Measurements from ENCODE around the gene HSPA8.

HSPA8 gene

DNA sequence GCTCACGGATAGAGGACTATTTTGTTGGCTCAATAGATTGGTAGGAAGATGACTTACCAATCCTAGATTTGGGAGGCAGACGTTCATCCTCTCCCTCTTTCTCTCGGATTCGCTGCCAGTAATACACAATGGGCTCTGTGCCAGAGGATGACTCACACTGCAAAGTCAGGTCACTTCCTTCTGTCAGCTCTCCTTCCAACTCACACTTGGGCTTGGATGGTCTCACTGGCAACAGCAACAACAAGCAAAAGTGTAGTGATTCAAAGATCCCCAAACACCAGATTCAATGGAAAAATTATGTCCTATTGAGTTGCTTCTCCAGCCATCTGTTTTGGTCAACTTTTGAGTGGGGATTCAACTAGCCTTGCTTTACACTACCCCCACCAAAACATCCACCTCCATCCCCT lies 21.7 kb upstream of the HSPA8 start:
- no peak for DNase-seq (ENCODE audit: low spot score)
- Histone ChIP-seq H2BK120ac (ENCODE audit: low read depth, low read length) (no peak overlapping the region), H3K9ac (ENCODE audit: low read depth, low read length, poor library complexity) (no peak overlapping the region), H3K27me3 (ENCODE audit: control insufficient read depth in 3 of 3, insufficient read depth in 3 of 3, low read depth in 1 of 3, low read length in 3 of 3) (no peaks in the 10 kb centered on the region), H2BK12ac (ENCODE audit: low read length) (no peak overlapping the region), H3K18ac (ENCODE audit: low read length) (no peak overlapping the region), H3K4me1 (ENCODE audit: control insufficient read depth in 2 of 2, insufficient read depth in 1 of 2, low read depth in 1 of 2, low read length in 2 of 2) (no peaks in the 10 kb centered on the region), H4K8ac (ENCODE audit: low read depth, low read length) (no peak overlapping the region), H3K9me3 (replicated peaks in 1 of 2; ENCODE audit: control insufficient read depth in 2 of 2, insufficient read depth in 1 of 2, low read depth in 1 of 2, low read length in 2 of 2) (peaks cover 0 to 8% of the 10 kb centered on the region in 2 donors), H3K79me1 (ENCODE audit: low read depth, low read length) (no peaks in the 10 kb centered on the region), H2AK5ac (ENCODE audit: low read depth, low read length) (no peak overlapping the region), H3K4me3 (ENCODE audit: low read length in 2 of 2) (no peak overlapping the region), H2AFZ (ENCODE audit: low read length) (no peak overlapping the region), H3K14ac (ENCODE audit: low read length) (no peak overlapping the region), H3K27ac (replicated peaks; ENCODE audit: low read length) (no peak overlapping the region), H2BK5ac (ENCODE audit: low read length) (no peak overlapping the region), H4K91ac (ENCODE audit: low read depth, low read length, poor library complexity) (no peak overlapping the region), H2BK15ac (ENCODE audit: low read length) (no peak overlapping the region), H3K4me2 (ENCODE audit: insufficient read depth, low read length, poor library complexity, severe bottlenecking) (no peak overlapping the region), H3K23ac (ENCODE audit: low read depth, low read length, poor library complexity) (no peak overlapping the region), H3K36me3 (replicated peaks in 1 of 2; ENCODE audit: control insufficient read depth in 2 of 2, insufficient read depth in 2 of 2, low read length in 2 of 2) (no peaks in the 10 kb centered on the region), H3K4ac (ENCODE audit: low read length) (no peak overlapping the region)
- no CpG with 5 or more reads among the region's 4 CpGs for WGBS, 2 donors (ENCODE audit: extremely low coverage in 2 of 2, insufficient read length in 2 of 2, insufficient replicate concordance in 1 of 2)

GRCh38 chr11:123082977-123083376 lies 21.0 kb upstream of the HSPA8 start:
- Histone ChIP-seq H3K9ac (ENCODE audit: low read depth, low read length, poor library complexity) (no peak overlapping the region), H2BK120ac (ENCODE audit: low read depth, low read length) (no peak overlapping the region), H3K79me1 (ENCODE audit: low read depth, low read length) (no peaks in the 10 kb centered on the region), H3K18ac (ENCODE audit: low read length) (no peak overlapping the region), H3K9me3 (replicated peaks in 1 of 2; ENCODE audit: control insufficient read depth in 2 of 2, insufficient read depth in 1 of 2, low read depth in 1 of 2, low read length in 2 of 2) (peaks cover 0 to 8% of the 10 kb centered on the region in 2 donors), H3K14ac (ENCODE audit: low read length) (no peak overlapping the region), H2AK5ac (ENCODE audit: low read depth, low read length) (no peak overlapping the region), H3K4me1 (ENCODE audit: control insufficient read depth in 2 of 2, insufficient read depth in 1 of 2, low read depth in 1 of 2, low read length in 2 of 2) (no peaks in the 10 kb centered on the region), H3K4ac (ENCODE audit: low read length) (no peak overlapping the region), H3K27ac (replicated peaks; ENCODE audit: low read length) (no peak overlapping the region), H3K4me2 (ENCODE audit: insufficient read depth, low read length, poor library complexity, severe bottlenecking) (no peak overlapping the region), H3K23ac (ENCODE audit: low read depth, low read length, poor library complexity) (no peak overlapping the region), H3K27me3 (ENCODE audit: control insufficient read depth in 3 of 3, insufficient read depth in 3 of 3, low read depth in 1 of 3, low read length in 3 of 3) (no peaks in the 10 kb centered on the region), H3K4me3 (ENCODE audit: low read length in 2 of 2) (no peak overlapping the region), H2AFZ (ENCODE audit: low read length) (no peak overlapping the region), H2BK12ac (ENCODE audit: low read length) (no peak overlapping the region), H2BK15ac (ENCODE audit: low read length) (no peak overlapping the region), H4K8ac (ENCODE audit: low read depth, low read length) (no peak overlapping the region), H3K36me3 (replicated peaks in 1 of 2; ENCODE audit: control insufficient read depth in 2 of 2, insufficient read depth in 2 of 2, low read length in 2 of 2) (no peaks in the 10 kb centered on the region), H4K91ac (ENCODE audit: low read depth, low read length, poor library complexity) (no peak overlapping the region), H2BK5ac (ENCODE audit: low read length) (no peak overlapping the region)
- DNase-seq (ENCODE audit: low spot score): no peak
- no CpG with 5 or more reads among the region's 4 CpGs for WGBS, 2 donors (ENCODE audit: extremely low coverage in 2 of 2, insufficient read length in 2 of 2, insufficient replicate concordance in 1 of 2)

- H2AFZ ChIP-seq (ENCODE audit: low read length): no peak overlapping the region
- no peak overlapping the region for H2BK120ac ChIP-seq (ENCODE audit: low read depth, low read length)
- peaks cover 0 to 8% of the 10 kb centered on the region in 2 donors for H3K9me3 ChIP-seq (replicated peaks in 1 of 2; ENCODE audit: control insufficient read depth in 2 of 2, insufficient read depth in 1 of 2, low read depth in 1 of 2, low read length in 2 of 2)
- H2BK15ac ChIP-seq (ENCODE audit: low read length): no peak overlapping the region
- no peak overlapping the region for H2AK5ac ChIP-seq (ENCODE audit: low read depth, low read length)
- H3K18ac ChIP-seq (ENCODE audit: low read length): no peak overlapping the region
- WGBS, 2 donors (ENCODE audit: extremely low coverage in 2 of 2, insufficient read length in 2 of 2, insufficient replicate concordance in 1 of 2): no CpG with 5 or more reads among the region's 1 CpG
- no peak overlapping the region for H3K27ac ChIP-seq (replicated peaks; ENCODE audit: low read length)
- H4K8ac ChIP-seq (ENCODE audit: low read depth, low read length): no peak overlapping the region
- H3K14ac ChIP-seq (ENCODE audit: low read length): no peak overlapping the region
- no peaks in the 10 kb centered on the region for H3K79me1 ChIP-seq (ENCODE audit: low read depth, low read length)
- no peak overlapping the region for H3K4me3 ChIP-seq (ENCODE audit: low read length in 2 of 2)
- no peak overlapping the region for H3K4me2 ChIP-seq (ENCODE audit: insufficient read depth, low read length, poor library complexity, severe bottlenecking)
- no peak overlapping the region for H4K91ac ChIP-seq (ENCODE audit: low read depth, low read length, poor library complexity)
- no peak overlapping the region for H3K23ac ChIP-seq (ENCODE audit: low read depth, low read length, poor library complexity)
- no peaks in the 10 kb centered on the region for H3K4me1 ChIP-seq (ENCODE audit: control insufficient read depth in 2 of 2, insufficient read depth in 1 of 2, low read depth in 1 of 2, low read length in 2 of 2)
- H3K4ac ChIP-seq (ENCODE audit: low read length): no peak overlapping the region
- H3K36me3 ChIP-seq (replicated peaks in 1 of 2; ENCODE audit: control insufficient read depth in 2 of 2, insufficient read depth in 2 of 2, low read length in 2 of 2): peaks cover 0 to 2% of the 10 kb centered on the region in 2 donors
- H2BK12ac ChIP-seq (ENCODE audit: low read length): no peak overlapping the region
- no peaks in the 10 kb centered on the region for H3K27me3 ChIP-seq (ENCODE audit: control insufficient read depth in 3 of 3, insufficient read depth in 3 of 3, low read depth in 1 of 3, low read length in 3 of 3)
- no peak overlapping the region for H3K9ac ChIP-seq (ENCODE audit: low read depth, low read length, poor library complexity)
- no peak for DNase-seq (ENCODE audit: low spot score)
- no peak overlapping the region for H2BK5ac ChIP-seq (ENCODE audit: low read length)
These were observed 18.1 kb upstream of the HSPA8 start for GRCh38 chr11:123080015-123080414.

- no CpG with 5 or more reads among the region's 2 CpGs for WGBS, 2 donors (ENCODE audit: extremely low coverage in 2 of 2, insufficient read length in 2 of 2, insufficient replicate concordance in 1 of 2)
- H3K4me2 ChIP-seq (ENCODE audit: insufficient read depth, low read length, poor library complexity, severe bottlenecking): no peak overlapping the region
- no peak overlapping the region for H3K14ac ChIP-seq (ENCODE audit: low read length)
- H2AK5ac ChIP-seq (ENCODE audit: low read depth, low read length): no peak overlapping the region
- H3K36me3 ChIP-seq (replicated peaks in 1 of 2; ENCODE audit: control insufficient read depth in 2 of 2, insufficient read depth in 2 of 2, low read length in 2 of 2): peaks cover 0 to 2% of the 10 kb centered on the region in 2 donors
- no peak overlapping the region for H4K91ac ChIP-seq (ENCODE audit: low read depth, low read length, poor library complexity)
- H2BK12ac ChIP-seq (ENCODE audit: low read length): no peak overlapping the region
- H3K27me3 ChIP-seq (ENCODE audit: control insufficient read depth in 3 of 3, insufficient read depth in 3 of 3, low read depth in 1 of 3, low read length in 3 of 3): no peaks in the 10 kb centered on the region
- H3K4ac ChIP-seq (ENCODE audit: low read length): no peak overlapping the region
- DNase-seq (ENCODE audit: low spot score): no peak
- H2BK15ac ChIP-seq (ENCODE audit: low read length): no peak overlapping the region
- no peak overlapping the region for H2BK5ac ChIP-seq (ENCODE audit: low read length)
- no peak overlapping the region for H3K18ac ChIP-seq (ENCODE audit: low read length)
- no peak overlapping the region for H3K4me3 ChIP-seq (ENCODE audit: low read length in 2 of 2)
- no peak overlapping the region for H3K9ac ChIP-seq (ENCODE audit: low read depth, low read length, poor library complexity)
- no peak overlapping the region for H4K8ac ChIP-seq (ENCODE audit: low read depth, low read length)
- no peak overlapping the region for H2BK120ac ChIP-seq (ENCODE audit: low read depth, low read length)
- no peaks in the 10 kb centered on the region for H3K79me1 ChIP-seq (ENCODE audit: low read depth, low read length)
- H3K23ac ChIP-seq (ENCODE audit: low read depth, low read length, poor library complexity): no peak overlapping the region
- H3K4me1 ChIP-seq (ENCODE audit: control insufficient read depth in 2 of 2, insufficient read depth in 1 of 2, low read depth in 1 of 2, low read length in 2 of 2): no peaks in the 10 kb centered on the region
- H2AFZ ChIP-seq (ENCODE audit: low read length): no peak overlapping the region
- no peaks in the 10 kb centered on the region for H3K9me3 ChIP-seq (replicated peaks in 1 of 2; ENCODE audit: control insufficient read depth in 2 of 2, insufficient read depth in 1 of 2, low read depth in 1 of 2, low read length in 2 of 2)
- no peak overlapping the region for H3K27ac ChIP-seq (replicated peaks; ENCODE audit: low read length)
These were observed 14.5 kb upstream of the HSPA8 start for GRCh38 chr11:123076484-123076883.
